Medulla oblongata (tissue), 1 donor: ENCODE results near the gene PLCB1.
"Not testable (repeated sequence)": the region's sequence is repeated elsewhere in the genome, so short reads cannot be mapped to it uniquely, and the experiment has no call there.

Source experiments
- DNase-seq: peaks from one replicate; pipeline ENCODE4 v3.0.0-alpha.2; 2015; ENCODE audit errors: extremely low spot score

Gene PLCB1

GRCh38 chr20:8367689-8368088 lies 235.6 kb downstream of the PLCB1 start:
- no peak for DNase-seq

GRCh38 chr20:8368670-8369069 lies 236.6 kb downstream of the PLCB1 start:
- DNase-seq, result no peak

DNA sequence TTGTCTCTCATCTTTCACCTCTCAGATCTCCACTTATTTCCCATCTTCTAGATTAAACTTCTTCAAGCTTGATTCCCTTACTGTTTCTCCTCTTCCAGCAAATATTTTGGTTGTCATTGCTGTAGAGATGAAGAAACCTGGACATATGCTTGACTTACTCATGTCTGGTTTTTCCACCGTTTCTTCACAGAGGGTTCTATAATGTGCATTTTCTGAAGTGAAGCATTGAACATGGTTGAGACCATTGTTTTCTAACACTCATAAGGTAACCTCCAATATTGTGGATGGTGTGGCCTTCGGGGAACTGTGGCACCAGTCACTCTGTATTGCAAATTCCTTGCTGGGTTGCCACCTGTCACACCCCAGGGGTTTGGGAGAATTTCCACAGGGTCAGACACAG lies 237.2 kb downstream of the PLCB1 start:
- no peak for DNase-seq

- DNase-seq, result no peak
Measured at GRCh38 chr20:8370774-8371173, 238.7 kb downstream of the PLCB1 start.

- no peak for DNase-seq
Measured at GRCh38 chr20:8372824-8373380, 240.8 kb downstream of the PLCB1 start.

DNA sequence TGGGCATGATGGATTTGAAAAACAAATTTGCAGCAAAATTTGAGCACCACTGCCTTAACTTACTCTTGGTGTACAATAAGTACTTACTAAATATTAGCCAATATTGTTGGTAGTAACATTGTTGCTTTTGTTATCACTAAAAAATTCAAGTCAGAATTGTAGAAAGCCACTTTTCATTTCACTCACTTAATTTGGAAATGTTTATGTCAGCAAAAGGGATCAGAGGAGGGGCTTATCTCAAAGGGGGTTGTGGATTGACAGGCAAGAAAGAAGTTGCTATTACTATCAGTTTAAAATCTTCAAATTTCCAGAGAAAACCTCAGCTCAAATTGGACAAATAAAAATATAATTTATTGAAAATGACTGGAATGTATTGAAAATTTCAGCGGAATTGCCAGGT lies 241.5 kb downstream of the PLCB1 start:
- DNase-seq, result no peak

DNA sequence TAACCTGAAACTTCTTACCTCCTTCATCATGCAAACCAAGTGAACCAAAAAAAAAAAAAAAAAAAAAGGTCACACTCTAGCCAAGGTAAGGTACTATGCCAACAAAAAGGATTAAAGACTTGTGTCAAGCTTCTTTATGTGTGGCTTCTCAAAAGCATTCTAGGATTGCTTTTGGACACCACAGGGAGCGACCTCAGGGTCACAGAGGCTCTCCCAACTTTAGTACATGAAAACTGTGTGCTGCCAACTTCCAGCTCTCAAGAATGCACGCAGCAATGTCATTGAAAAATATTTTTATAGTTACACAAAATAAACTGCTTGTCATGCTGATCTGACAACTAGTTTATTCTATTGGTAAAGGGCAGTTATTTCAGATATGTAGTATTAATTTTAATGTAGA lies 243.8 kb downstream of the PLCB1 start:
- no peak for DNase-seq

DNA sequence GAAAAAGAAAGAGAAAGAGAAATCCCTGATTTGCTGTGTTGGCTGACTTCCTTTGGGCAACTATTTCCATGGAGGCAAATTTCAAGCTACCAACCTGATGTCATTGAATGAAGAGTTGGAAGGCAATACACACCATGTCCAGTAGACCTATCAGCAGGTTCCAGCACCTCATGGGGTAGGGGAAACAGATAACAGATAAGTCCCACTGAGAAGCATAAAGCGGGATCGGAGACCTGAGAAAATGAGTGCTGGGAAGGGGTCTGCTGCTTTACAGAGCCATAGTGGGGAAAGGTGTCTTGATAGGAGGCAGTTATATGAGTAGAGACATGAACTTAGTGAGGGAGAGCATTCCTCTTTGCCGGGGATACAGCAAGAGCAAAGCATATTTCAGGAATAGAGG lies 244.9 kb downstream of the PLCB1 start:
- DNase-seq, result no peak

- DNase-seq, result not testable (repeated sequence)
Measured at GRCh38 chr20:8379125-8379524, 247.1 kb downstream of the PLCB1 start.

GRCh38 chr20:8385247-8385646 lies 253.2 kb downstream of the PLCB1 start:
- no peak for DNase-seq

- no peak for DNase-seq
Measured at GRCh38 chr20:8386991-8387390, 254.9 kb downstream of the PLCB1 start.

- peak; percentile 10 for DNase-seq
Measured at GRCh38 chr20:8388141-8388540, 256.1 kb downstream of the PLCB1 start.

DNA sequence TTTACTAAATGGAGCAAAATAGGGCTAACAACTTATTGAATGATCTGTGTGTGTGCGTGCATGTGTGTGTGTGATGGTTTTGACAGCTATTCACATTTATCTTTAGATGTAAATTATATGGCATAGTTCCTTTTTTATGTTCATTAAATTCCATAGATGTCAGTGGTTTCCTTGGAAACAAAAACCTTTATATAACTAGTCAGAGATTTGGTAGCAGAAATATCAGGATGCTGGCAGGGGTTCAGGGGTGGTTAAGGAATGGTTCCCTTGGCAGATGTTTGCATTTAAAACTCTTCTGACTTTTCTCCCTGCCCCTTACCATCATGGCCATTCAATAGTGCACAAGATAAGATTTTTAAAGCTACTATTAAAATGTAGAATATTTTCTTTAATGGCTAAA lies 256.6 kb downstream of the PLCB1 start:
- no peak for DNase-seq

DNA sequence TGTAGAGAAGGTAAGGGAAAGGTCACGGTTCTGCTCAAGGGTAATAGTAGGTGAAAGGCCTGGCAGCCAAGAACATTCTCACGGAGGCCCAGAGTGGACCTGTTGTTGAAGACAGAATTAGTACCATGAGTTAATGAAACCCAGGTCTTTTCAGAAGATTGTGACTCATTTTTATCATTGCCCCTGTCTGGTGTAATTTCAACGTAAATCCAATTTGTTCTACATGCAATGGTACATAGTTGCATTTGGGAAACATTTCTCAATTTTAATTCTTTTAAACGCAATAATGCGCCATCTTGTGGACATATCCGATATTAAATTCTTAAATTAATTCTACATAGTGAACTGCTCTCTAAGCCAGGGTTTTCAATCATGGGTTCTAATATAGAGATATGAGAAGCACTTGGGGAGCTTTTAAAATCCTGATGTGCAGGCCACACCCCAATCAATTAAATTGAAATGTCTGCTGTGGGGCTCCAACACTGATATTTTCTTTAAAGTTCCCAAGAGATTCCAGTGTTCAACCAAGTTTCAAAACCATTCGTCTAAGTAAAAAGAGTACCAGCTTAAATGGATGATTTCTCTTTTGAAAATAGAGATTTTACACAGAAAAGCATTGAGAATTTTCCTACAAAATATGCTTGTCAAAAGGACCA lies 257.4 kb downstream of the PLCB1 start:
- DNase-seq, result peak; percentile 75

DNA sequence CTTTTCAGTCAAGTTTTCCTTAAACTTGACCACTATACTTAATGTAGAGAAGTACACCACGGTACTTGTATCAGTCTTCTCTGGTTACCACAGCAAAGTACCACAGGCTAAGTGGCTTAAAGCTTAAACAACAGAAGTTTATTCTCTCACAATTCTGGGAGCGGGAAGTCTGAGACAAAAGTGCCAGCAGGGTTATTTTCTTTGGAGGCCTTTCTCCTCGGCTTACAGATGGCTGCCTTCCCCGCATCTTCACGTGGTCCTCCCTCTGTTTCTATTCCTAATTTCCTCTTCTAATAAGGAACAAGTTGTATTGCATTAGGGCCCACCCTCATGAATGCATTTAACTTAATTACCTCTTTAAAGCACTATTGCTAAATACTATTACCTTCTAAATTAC lies 258.0 kb downstream of the PLCB1 start:
- peak; percentile 15 for DNase-seq

DNA sequence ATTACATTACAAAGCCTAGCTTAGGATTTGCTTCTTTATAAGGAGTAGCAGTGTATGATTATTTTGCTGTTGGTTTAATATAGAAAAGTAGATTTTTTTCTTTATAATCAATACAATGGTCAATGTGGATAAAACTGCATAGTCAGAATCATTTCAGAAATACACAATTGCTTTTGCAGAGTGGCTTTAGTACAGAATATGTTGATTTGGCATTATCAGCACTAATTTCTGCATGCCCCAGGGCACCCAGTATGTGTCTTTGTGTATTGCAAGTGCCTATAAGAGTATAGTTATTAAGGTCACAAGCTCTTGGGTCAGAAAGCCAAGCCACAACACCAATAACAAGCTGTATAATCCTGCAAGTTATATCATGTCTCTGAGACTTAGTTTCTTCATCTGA lies 258.4 kb downstream of the PLCB1 start:
- no peak for DNase-seq

DNA sequence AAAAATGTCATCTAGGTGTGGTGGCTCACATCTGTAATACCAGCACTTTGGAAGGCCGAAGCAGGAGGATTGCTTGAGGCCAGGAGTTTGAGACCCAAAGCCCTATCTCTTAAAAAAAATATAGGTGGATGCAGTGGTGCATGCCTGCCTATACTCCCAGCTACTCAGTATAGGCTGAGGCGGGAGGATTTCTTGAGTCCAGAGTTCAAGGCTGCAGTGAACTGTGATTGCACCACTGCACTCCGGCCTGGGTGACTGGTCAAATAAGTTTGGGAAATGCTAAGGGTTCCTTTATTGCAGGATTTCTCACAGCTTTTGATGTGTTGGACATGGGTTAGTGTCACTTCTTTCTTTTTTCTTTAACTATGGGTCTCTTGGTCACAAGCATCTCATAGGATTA lies 261.3 kb downstream of the PLCB1 start:
- DNase-seq, result no peak

GRCh38 chr20:8394308-8394945 lies 262.4 kb downstream of the PLCB1 start:
- DNase-seq, result no peak

DNA sequence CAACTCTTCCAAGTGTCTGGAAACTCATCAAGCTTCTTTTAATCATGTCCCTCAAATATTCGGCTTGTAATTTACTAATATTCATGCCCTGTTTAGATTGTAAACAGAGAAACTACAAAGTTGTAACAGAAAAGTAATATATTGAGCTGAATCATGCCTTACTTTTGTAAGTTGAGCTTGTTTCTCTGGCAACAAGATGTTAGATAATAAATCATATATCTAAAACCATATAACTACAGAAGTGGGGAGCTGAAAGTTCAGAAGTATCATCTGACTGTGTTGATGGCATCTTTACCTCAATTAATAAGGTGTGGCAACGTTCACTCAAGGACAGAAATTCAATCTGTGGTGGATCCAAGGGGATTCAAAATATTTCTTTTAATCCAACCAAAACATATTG lies 263.9 kb downstream of the PLCB1 start:
- DNase-seq, result no peak

- DNase-seq, result no peak
Measured at GRCh38 chr20:8398263-8399051, 266.4 kb downstream of the PLCB1 start.

GRCh38 chr20:8399947-8400346 lies 267.9 kb downstream of the PLCB1 start:
- DNase-seq, result no peak

DNA sequence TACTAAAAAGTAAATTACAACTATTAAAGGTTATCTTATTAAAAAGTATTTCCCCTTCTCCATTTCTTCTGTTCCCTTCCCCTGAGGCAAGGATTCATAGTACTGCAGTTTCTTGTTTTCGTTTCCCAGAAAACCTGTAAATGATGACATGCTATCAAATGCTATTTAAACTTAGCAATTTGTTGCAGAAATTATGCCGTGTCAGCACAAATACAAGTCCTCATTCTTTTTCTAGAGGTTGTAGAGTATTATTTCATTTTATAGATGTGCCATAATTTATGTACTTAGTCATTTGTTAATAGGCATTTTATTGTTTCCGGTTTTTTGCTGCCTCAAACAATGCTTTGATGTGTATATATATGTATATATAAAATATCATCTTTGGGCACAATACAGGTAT lies 268.4 kb downstream of the PLCB1 start:
- DNase-seq, result no peak

GRCh38 chr20:8401556-8401955 lies 269.5 kb downstream of the PLCB1 start:
- DNase-seq, result no peak
